T-helper 22 cell (primary cell): Measurements from ENCODE around the gene ZNF396.

Experiments
- DNase-seq: peaks from one replicate; pipeline ENCODE4 v3.0.0-alpha.2; 2020; ENCODE audit warnings: low read depth

Gene ZNF396

GRCh38 chr18:35335866-35336265 lies 41.3 kb downstream of the ZNF396 start:
- DNase-seq: no peak

GRCh38 chr18:35334821-35335220 lies 42.3 kb downstream of the ZNF396 start:
- DNase-seq: no peak

GRCh38 chr18:35334212-35334611 lies 42.9 kb downstream of the ZNF396 start:
- DNase-seq: no peak

- DNase-seq: no peak
Measured at GRCh38 chr18:35331367-35332087, 45.6 kb downstream of the ZNF396 start.

GRCh38 chr18:35328868-35329267 lies 48.3 kb downstream of the ZNF396 start:
- DNase-seq: no peak

- DNase-seq: no peak
Measured at GRCh38 chr18:35326695-35327387, 50.3 kb downstream of the ZNF396 start.

- DNase-seq: no peak
Measured at GRCh38 chr18:35324926-35325655, 52.0 kb downstream of the ZNF396 start.

GRCh38 chr18:35322486-35323458 lies 54.4 kb downstream of the ZNF396 start:
- DNase-seq: no peak
